ENCODE data around the gene PPARD.

The PPARD gene

GRCh38 chr6:35441642-35442041 lies 99.3 kb downstream of the PPARD start:
- no peak for DNase-seq (ENCODE audit: low read depth)

- DNase-seq (ENCODE audit: low read depth): no peak
Measured at GRCh38 chr6:35442693-35443092, 100.3 kb downstream of the PPARD start.

GRCh38 chr6:35443341-35444030 lies 101.1 kb downstream of the PPARD start:
- no peak for DNase-seq (ENCODE audit: low read depth)

- DNase-seq (ENCODE audit: low read depth): no peak
Measured at GRCh38 chr6:35445691-35446090, 103.3 kb downstream of the PPARD start.

- DNase-seq (ENCODE audit: low read depth): no peak
Measured at GRCh38 chr6:35448191-35448590, 105.8 kb downstream of the PPARD start.

- no peak for DNase-seq (ENCODE audit: low read depth)
Measured at GRCh38 chr6:35449287-35449881, 107.0 kb downstream of the PPARD start.

GRCh38 chr6:35451354-35452182 lies 109.2 kb downstream of the PPARD start:
- DNase-seq (ENCODE audit: low read depth): no peak

- peak; percentile 92 for DNase-seq (ENCODE audit: low read depth)
Measured at GRCh38 chr6:35452183-35453090, 110.1 kb downstream of the PPARD start, which contains the start of gene FANCE. Gene FANCE, plus strand, starts transcription at chr6:35452338. Its CDS starts 208 bp downstream, at chr6:35452546.

GRCh38 chr6:35453236-35453635 lies 110.9 kb downstream of the PPARD start:
- DNase-seq (ENCODE audit: low read depth): no peak

- DNase-seq (ENCODE audit: low read depth): no peak
Measured at GRCh38 chr6:35454391-35455110, 112.2 kb downstream of the PPARD start.

- DNase-seq (ENCODE audit: low read depth): no peak
Measured at GRCh38 chr6:35457907-35458306, 115.5 kb downstream of the PPARD start.

GRCh38 chr6:35461270-35461669 lies 118.9 kb downstream of the PPARD start:
- no peak for DNase-seq (ENCODE audit: low read depth)

GRCh38 chr6:35463292-35463691 lies 120.9 kb downstream of the PPARD start:
- no peak for DNase-seq (ENCODE audit: low read depth)

- no peak for DNase-seq (ENCODE audit: low read depth)
Measured at GRCh38 chr6:35465646-35466045, 123.3 kb downstream of the PPARD start.

GRCh38 chr6:35468181-35468979 lies 126.0 kb downstream of the PPARD start, which contains the start of gene RPL10A:
Gene RPL10A, plus strand, starts transcription at chr6:35468401. Its CDS starts 34 bp downstream, at chr6:35468435.
- DNase-seq (ENCODE audit: low read depth): peak; percentile 96

- DNase-seq (ENCODE audit: low read depth): no peak
Measured at GRCh38 chr6:35468980-35469750, 126.8 kb downstream of the PPARD start.

GRCh38 chr6:35469751-35470662 lies 127.6 kb downstream of the PPARD start:
- no peak for DNase-seq (ENCODE audit: low read depth)

GRCh38 chr6:35470663-35471120 lies 128.3 kb downstream of the PPARD start:
- no peak for DNase-seq (ENCODE audit: low read depth)
